Fibroblast of lung (primary cell): Measurements from ENCODE around the gene BMPR1B.

Experiments
- CTCF ChIP-seq, 2 donors: IDR thresholded peaks in 1 of 2; conservative IDR thresholded peaks in 1 of 2; 1 replicate in 1 of 2; 2 replicates in 1 of 2; pipeline ENCODE4 v1.5.1; 2011 to 2012; ENCODE audit warnings: low read length in 2 of 2, control low read depth in 1 of 2, inconsistent platforms in 1 of 2, low read depth in 1 of 2, mild to moderate bottlenecking in 1 of 2
- EZH2 ChIP-seq: IDR thresholded peaks from 2 replicates; pipeline ENCODE4 v1.5.1; 2012; ENCODE audit warnings: low read length, control low read depth, mild to moderate bottlenecking; ENCODE audit errors: missing control alignments

DNA sequence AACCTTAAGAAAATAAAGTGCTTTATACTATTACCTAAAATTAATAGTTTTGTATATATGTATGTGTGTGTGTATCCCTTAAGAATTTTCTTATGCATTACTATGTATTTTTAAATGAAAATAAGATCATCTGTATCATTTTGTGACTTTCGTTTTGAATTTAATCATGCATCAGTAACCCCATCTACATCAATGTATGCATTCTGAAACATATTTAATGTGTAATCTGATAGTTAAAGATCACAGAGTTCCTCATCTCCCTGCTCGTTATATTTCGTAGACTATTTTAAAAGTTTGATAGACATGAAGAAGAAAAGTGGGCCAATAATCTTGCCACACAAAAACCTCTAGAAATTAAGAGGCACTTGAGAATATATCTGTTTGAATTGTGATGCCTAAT, 7.4 kb downstream of the BMPR1B start:
- TF ChIP-seq CTCF (conservative IDR thresholded peaks at IDR 0.05 in 1 of 2, IDR thresholded peaks at IDR 0.05 in 1 of 2; ENCODE audit: low read depth in 1 of 2, low read length in 2 of 2) (no peak), EZH2 (no peak)
